D721Med (cell line): ENCODE data around the gene GRP.
A peak's percentile ranks its signal among the peaks of the same experiment; 100 is the strongest.

Experiments used
- DNase-seq: peaks from one replicate; pipeline ENCODE4 v3.0.0; 2011; ENCODE audit warnings: low spot score; ENCODE audit not compliant: insufficient read length
- FAIRE-seq: peaks from 2 replicates; lab custom pipeline; 2011; peaks lifted over from hg19 to GRCh38; lab: Jason Lieb, UNC
- TF ChIP-seq, protein P1 (sequence below): IDR thresholded peaks from 2 replicates; pipeline ENCODE4 v1.5.1; 2012; ENCODE audit warnings: mild to moderate bottlenecking, control low read depth; ENCODE audit not compliant: insufficient read depth; ENCODE audit errors: missing control alignments

The GRP gene

DNA sequence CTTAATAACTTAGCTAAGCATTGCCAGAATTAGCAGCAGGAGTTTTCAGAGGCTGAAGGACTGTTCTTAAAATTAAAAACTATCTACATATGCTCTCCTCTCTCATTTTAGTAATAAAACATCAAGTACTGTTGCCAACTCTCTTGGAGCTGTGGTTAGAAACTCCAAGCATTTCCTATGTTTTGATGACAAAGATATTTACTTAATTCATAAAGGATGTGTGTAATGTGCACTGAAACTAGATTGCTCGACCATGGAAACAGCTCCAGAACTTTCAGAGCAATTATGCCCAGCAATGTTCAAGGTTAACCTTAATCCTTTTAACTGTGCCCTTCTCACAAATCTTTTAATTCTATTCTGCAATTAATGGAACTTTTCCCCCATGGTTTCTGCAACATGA is 8.4 kb downstream of the GRP start:
- no peak for FAIRE-seq

DNA sequence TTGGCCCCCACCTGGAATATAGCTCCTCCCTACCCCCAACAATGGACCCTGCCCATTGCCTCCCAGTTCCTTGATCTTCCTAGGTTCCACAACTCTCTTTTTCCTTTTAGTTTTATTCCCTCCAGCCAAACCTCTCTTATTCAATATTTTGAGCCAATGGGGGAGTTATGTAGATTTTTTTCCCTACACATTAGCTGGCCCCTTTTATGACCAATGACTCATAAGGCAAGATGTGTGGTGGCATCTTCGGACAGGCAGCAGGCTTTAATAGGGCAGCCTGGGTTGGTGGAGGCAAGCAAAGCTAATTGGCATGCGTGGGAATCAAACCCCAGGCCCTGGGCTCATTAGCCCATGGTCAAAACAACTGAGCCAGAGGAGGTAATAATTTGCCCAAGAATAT is 9.2 kb downstream of the GRP start:
- TF ChIP-seq, protein P1, sequence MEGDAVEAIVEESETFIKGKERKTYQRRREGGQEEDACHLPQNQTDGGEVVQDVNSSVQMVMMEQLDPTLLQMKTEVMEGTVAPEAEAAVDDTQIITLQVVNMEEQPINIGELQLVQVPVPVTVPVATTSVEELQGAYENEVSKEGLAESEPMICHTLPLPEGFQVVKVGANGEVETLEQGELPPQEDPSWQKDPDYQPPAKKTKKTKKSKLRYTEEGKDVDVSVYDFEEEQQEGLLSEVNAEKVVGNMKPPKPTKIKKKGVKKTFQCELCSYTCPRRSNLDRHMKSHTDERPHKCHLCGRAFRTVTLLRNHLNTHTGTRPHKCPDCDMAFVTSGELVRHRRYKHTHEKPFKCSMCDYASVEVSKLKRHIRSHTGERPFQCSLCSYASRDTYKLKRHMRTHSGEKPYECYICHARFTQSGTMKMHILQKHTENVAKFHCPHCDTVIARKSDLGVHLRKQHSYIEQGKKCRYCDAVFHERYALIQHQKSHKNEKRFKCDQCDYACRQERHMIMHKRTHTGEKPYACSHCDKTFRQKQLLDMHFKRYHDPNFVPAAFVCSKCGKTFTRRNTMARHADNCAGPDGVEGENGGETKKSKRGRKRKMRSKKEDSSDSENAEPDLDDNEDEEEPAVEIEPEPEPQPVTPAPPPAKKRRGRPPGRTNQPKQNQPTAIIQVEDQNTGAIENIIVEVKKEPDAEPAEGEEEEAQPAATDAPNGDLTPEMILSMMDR: no peak
- DNase-seq: no peak
- FAIRE-seq: no peak

More for the DNA sequence above, 8.4 kb downstream of the GRP start:
- TF ChIP-seq, protein P1: no peak
- no peak for DNase-seq

DNA sequence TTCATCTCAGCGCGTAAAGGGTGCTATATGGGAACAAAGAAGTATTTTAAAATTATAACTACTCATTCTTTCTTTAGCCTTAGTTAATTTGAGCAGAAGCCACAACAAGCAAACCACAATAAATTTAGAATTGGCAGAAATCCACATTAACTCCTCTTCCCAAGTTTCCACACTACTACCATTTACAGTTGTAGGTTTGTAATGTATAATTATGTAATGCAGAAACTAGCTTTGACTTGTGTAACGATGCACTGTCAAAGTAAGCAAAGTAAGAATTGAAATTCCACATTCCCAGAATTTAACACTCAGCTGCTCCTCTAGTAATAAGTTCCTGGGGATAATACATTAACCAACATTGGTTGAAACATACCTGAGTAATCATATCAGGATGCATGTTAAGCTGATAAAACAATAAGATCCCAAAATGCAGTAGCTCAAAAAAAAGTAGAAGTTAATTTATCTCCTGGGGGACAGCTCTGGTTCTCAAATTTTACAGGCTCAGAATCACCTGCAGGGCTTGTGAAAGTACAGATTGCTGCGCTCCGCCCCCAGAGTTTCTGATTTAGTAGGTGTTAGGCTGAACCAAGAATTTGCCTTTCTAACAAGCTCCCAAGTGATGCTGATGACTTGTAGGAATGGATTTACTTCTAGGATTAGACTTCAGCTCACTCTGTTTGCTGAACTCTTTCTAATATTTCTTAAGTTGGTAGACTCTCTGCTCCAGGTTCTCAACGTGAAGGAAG is 9.9 kb downstream of the GRP start:
- TF ChIP-seq, protein P1: no peak
- DNase-seq: no peak
- FAIRE-seq: peak; percentile 6

DNA sequence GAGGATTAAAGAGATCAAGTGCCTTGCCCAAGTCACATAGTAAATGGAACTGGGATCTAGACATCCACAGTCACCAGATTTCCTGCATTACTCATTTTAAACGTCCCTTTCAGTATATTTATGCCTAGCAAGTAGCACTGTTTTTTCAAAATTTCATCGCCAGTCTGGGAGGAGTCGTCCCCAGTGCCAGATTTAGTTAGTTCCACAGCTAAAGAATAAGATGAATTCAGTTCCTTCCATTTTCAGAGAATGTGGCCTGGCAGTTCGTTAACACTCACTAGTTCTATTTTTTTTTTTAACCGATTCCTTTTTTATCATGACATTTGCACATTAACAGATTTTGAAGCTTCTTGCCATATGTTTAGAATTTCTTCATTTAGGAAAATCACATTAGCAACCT is 11.2 kb downstream of the GRP start:
- peak; percentile 98 for FAIRE-seq
- TF ChIP-seq, protein P1: no peak
- DNase-seq: no peak

DNA sequence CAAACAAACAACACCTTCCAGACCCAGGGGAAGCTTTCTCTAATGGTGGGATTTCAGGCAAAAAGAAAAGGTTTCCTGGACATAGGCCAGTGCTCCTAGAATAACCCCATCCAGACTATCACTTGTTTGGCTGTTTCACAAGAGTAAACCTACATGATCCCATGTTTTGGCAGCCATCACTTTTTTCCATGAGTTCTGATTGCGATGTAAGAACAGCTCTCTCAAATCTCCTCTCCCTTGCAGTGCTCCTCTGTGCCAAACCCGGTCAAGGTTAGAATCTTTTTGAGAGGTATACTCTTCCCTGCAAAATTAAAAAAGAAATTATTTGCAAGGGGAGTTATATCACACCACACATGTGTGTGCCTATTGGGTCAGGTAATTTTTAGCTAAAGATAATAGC is 11.9 kb downstream of the GRP start:
- FAIRE-seq: no peak
- DNase-seq: no peak
- TF ChIP-seq, protein P1: no peak

DNA sequence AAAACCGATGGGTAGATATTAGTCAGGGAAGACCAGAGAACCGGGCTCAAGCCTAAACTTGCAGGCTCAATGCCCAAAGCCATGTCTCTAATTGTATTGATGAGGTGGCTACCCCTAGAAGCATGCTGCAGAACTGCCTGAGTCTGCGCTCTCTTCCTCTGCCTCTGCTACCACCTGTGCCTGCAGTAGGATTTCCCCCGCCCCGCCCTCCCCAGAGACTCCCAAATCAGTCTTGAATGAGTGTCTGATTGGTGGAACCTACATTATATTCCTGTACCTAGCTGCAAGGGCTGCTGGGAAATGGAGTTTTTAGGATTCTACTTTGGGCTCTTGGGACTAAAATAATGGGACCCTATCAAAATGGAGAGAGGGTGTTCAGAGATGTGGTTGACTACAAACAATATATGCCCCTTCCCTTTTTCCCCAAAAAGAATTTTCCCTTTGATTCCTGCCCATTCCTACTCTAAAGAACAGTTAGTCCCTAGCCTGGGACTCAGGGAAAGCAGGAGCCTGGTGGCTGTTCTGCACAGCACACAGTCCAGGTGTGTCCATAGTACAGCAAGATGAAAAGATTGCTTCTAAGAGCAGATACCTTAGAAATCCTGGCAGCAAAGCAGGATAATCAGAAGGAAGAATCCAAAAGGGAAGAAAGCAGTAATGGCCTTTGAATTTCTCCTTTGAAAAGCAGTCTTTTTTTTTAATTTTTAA is 12.5 kb downstream of the GRP start:
- FAIRE-seq (no peak), DNase-seq (no peak)
- TF ChIP-seq, protein P1: no peak

DNA sequence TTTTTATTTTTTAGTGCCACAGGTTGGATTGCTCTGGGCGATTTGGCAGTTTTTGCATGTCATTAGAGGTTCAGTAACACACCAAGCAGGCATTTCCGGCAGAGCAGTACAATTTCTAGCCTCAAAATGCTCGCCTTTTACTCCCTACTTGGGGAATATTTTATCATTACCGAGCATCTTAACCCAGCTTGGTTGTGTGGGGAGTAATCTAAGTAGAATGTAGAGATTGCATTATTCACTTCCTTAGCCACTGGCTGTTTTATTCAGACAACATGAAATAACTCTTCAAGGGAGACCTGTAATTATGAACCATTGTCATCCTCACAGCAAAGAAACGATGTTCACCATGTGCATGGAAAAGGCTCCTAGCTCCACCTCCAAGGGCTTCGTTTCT is 13.1 kb downstream of the GRP start:
- DNase-seq (no peak), FAIRE-seq (peak; percentile 96)
- TF ChIP-seq, protein P1: no peak
